IPS DF 6.9 (cell line): ENCODE data around the gene SFXN4.
"Not testable (repeated sequence)": the region's sequence is repeated elsewhere in the genome, so short reads cannot be mapped to it uniquely, and the experiment has no call there.

Experiments
- DNase-seq: peaks from one replicate; pipeline ENCODE4 v3.0.0-alpha.2; 2013; ENCODE audit warnings: low read depth, low spot score
- H3K27ac ChIP-seq: one replicate; pipeline ENCODE4 v1.5.1; 2013; ENCODE audit warnings: low read length, control low read depth
- H3K27me3 ChIP-seq: 2 replicates; pipeline ENCODE4 v1.6.1; 2013; ENCODE audit warnings: mild to moderate bottlenecking, low read length; ENCODE audit not compliant: control insufficient read depth, insufficient read depth
- H3K36me3 ChIP-seq: 2 replicates; pipeline ENCODE4 v1.6.1; 2013; ENCODE audit warnings: low read length; ENCODE audit not compliant: control insufficient read depth, insufficient read depth
- H3K4me1 ChIP-seq: 2 replicates; pipeline ENCODE4 v1.6.1; 2013; ENCODE audit warnings: low read length; ENCODE audit not compliant: control insufficient read depth, insufficient read depth
- H3K4me3 ChIP-seq: 2 replicates; pipeline ENCODE4 v1.5.1; 2013; ENCODE audit warnings: mild to moderate bottlenecking, low read length
- H3K9me3 ChIP-seq: 2 replicates; pipeline ENCODE4 v1.6.1; 2013; ENCODE audit warnings: low read length, inconsistent platforms; ENCODE audit not compliant: control insufficient read depth, insufficient read depth
- whole genome bisulfite sequencing: extraction: QIAGEN DNeasy Blood & Tissue Kit; methylation state at CpG from one replicate; pipeline ENCODE4 v1.1.7; 2013; ENCODE audit warnings: mixed read lengths, missing lambda C conversion rate; ENCODE audit not compliant: insufficient read length, insufficient coverage; 5-methylcytosine and 5-hydroxymethylcytosine counted together

The SFXN4 gene

GRCh38 chr10:119190954-119191785 lies 25.7 kb upstream of the SFXN4 start:
- no peak for DNase-seq
- H3K9me3 ChIP-seq = no peaks in the 10 kb centered on the region
- H3K27me3 ChIP-seq = no peaks in the 10 kb centered on the region
- no peaks in the 10 kb centered on the region for H3K36me3 ChIP-seq
- H3K4me3 ChIP-seq = no peak overlapping the region
- no peaks in the 10 kb centered on the region for H3K4me1 ChIP-seq
- no peak overlapping the region for H3K27ac ChIP-seq
- no CpG with 5 or more reads among the region's 5 CpGs for WGBS

GRCh38 chr10:119190353-119190752 lies 24.8 kb upstream of the SFXN4 start:
- H3K4me1 ChIP-seq = no peaks in the 10 kb centered on the region
- no peaks in the 10 kb centered on the region for H3K36me3 ChIP-seq
- no peak overlapping the region for H3K4me3 ChIP-seq
- H3K9me3 ChIP-seq = no peaks in the 10 kb centered on the region
- DNase-seq = no peak
- H3K27ac ChIP-seq = no peak overlapping the region
- no peaks in the 10 kb centered on the region for H3K27me3 ChIP-seq
- no CpG with 5 or more reads among the region's 4 CpGs for WGBS

- no CpG with 5 or more reads among the region's 3 CpGs for WGBS
- no peaks in the 10 kb centered on the region for H3K9me3 ChIP-seq
- no peaks in the 10 kb centered on the region for H3K27me3 ChIP-seq
- H3K4me1 ChIP-seq = no peaks in the 10 kb centered on the region
- DNase-seq = no peak
- H3K4me3 ChIP-seq = no peak overlapping the region
- H3K27ac ChIP-seq = no peak overlapping the region
- H3K36me3 ChIP-seq = no peaks in the 10 kb centered on the region
These were observed 24.3 kb upstream of the SFXN4 start for GRCh38 chr10:119189811-119190282.

GRCh38 chr10:119183664-119184412 lies 18.3 kb upstream of the SFXN4 start:
- no peaks in the 10 kb centered on the region for H3K9me3 ChIP-seq
- no peaks in the 10 kb centered on the region for H3K4me1 ChIP-seq
- WGBS = no CpG with 5 or more reads among the region's 9 CpGs
- H3K27me3 ChIP-seq = no peaks in the 10 kb centered on the region
- DNase-seq = no peak
- no peaks in the 10 kb centered on the region for H3K36me3 ChIP-seq
- no peak overlapping the region for H3K27ac ChIP-seq
- H3K4me3 ChIP-seq = no peak overlapping the region

GRCh38 chr10:119180850-119181400 lies 15.4 kb upstream of the SFXN4 start:
- not testable (repeated sequence) for H3K4me1 ChIP-seq, H3K9me3 ChIP-seq, H3K4me3 ChIP-seq, H3K27ac ChIP-seq, H3K36me3 ChIP-seq, DNase-seq, H3K27me3 ChIP-seq
- no CpG with 5 or more reads among the region's 7 CpGs for WGBS

- H3K36me3 ChIP-seq = peaks cover 10% of the 10 kb centered on the region; the same call in 1 of the 2 replicates
- WGBS = no CpG with 5 or more reads among the region's 45 CpGs
- H3K27me3 ChIP-seq = no peaks in the 10 kb centered on the region
- peak within 1 kb of the TSS; percentile 81 for H3K4me3 ChIP-seq
- no peak within 1 kb of the TSS for H3K27ac ChIP-seq
- no peaks in the 10 kb centered on the region for H3K9me3 ChIP-seq
- H3K4me1 ChIP-seq = no peaks in the 10 kb centered on the region
- DNase-seq = peak; percentile 78
These were observed 13.0 kb upstream of the SFXN4 start, which contains the start of gene PRDX3 for GRCh38 chr10:119178372-119179119. Gene PRDX3 (minus strand): TSS chr10:119178812. CDS start chr10:119178790, 22 bp downstream.

- no peak overlapping the region for H3K27ac ChIP-seq
- no peaks in the 10 kb centered on the region for H3K4me1 ChIP-seq
- H3K4me3 ChIP-seq = peak overlapping the region; percentile 81; the same call in 1 of the 2 replicates
- no peaks in the 10 kb centered on the region for H3K9me3 ChIP-seq
- WGBS = no CpG with 5 or more reads among the region's 21 CpGs
- DNase-seq = no peak
- peaks cover 10% of the 10 kb centered on the region; the same call in 1 of the 2 replicates for H3K36me3 ChIP-seq
- H3K27me3 ChIP-seq = no peaks in the 10 kb centered on the region
These were observed 12.3 kb upstream of the SFXN4 start for GRCh38 chr10:119177708-119178371.

GRCh38 chr10:119176166-119176565 lies 10.7 kb upstream of the SFXN4 start:
- Histone ChIP-seq H3K9me3 (no peaks in the 10 kb centered on the region), H3K4me3 (no peak overlapping the region), H3K27me3 (no peaks in the 10 kb centered on the region)

GRCh38 chr10:119174109-119174508 lies 8.6 kb upstream of the SFXN4 start:
- Histone ChIP-seq H3K36me3 (peaks cover 32% of the 10 kb centered on the region; the same call in 1 of the 2 replicates), H3K27ac (no peak overlapping the region), H3K9me3 (no peaks in the 10 kb centered on the region), H3K27me3 (no peaks in the 10 kb centered on the region), H3K4me3 (no peak overlapping the region), H3K4me1 (no peaks in the 10 kb centered on the region)
- DNase-seq = no peak
- WGBS = no CpG with 5 or more reads among the region's 2 CpGs

More at GRCh38 chr10:119176166-119176565, 10.7 kb upstream of the SFXN4 start:
- no peaks in the 10 kb centered on the region for H3K4me1 ChIP-seq
- peaks cover 22% of the 10 kb centered on the region; the same call in 1 of the 2 replicates for H3K36me3 ChIP-seq
- H3K27ac ChIP-seq = no peak overlapping the region
- DNase-seq = no peak
- no CpG with 5 or more reads among the region's 6 CpGs for WGBS
